HUES6 (cell line): ENCODE measurements around the gene FBXO21.
"Not testable (repeated sequence)": the region's sequence is repeated elsewhere in the genome, so short reads cannot be mapped to it uniquely, and the experiment has no call there.

ENCODE experiments used
- H3K27ac ChIP-seq: 2 replicates; pipeline ENCODE4 v1.7.0; 2013; ENCODE audit warnings: low read depth, mild to moderate bottlenecking, low read length, inconsistent platforms
- H3K27me3 ChIP-seq: 2 replicates; pipeline ENCODE4 v1.6.1; 2013; ENCODE audit warnings: low read length; ENCODE audit not compliant: control insufficient read depth, insufficient read depth
- H3K36me3 ChIP-seq: 2 replicates; pipeline ENCODE4 v1.6.1; 2013; ENCODE audit warnings: low read length; ENCODE audit not compliant: control insufficient read depth, insufficient read depth
- H3K4me1 ChIP-seq: 2 replicates; pipeline ENCODE4 v1.6.1; 2013; ENCODE audit warnings: low read length; ENCODE audit not compliant: control insufficient read depth, insufficient read depth
- H3K4me3 ChIP-seq: 2 replicates; pipeline ENCODE4 v1.5.1; 2013; ENCODE audit warnings: low read depth, low read length
- H3K9ac ChIP-seq: one replicate; pipeline ENCODE4 v1.6.1; 2013; ENCODE audit warnings: mild to moderate bottlenecking, low read length
- H3K9me3 ChIP-seq: 2 replicates; pipeline ENCODE4 v1.6.1; 2013; ENCODE audit warnings: low read depth, low read length; ENCODE audit not compliant: control insufficient read depth, insufficient read depth

Gene FBXO21

GRCh38 chr12:117119592-117120198 lies 70.6 kb downstream of the FBXO21 start:
- Histone ChIP-seq H3K9me3 (no peaks in the 10 kb centered on the region), H3K36me3 (no peaks in the 10 kb centered on the region), H3K9ac (no peak overlapping the region), H3K4me1 (peaks cover 12% of the 10 kb centered on the region), H3K27me3 (no peaks in the 10 kb centered on the region), H3K27ac (no peak overlapping the region), H3K4me3 (no peak overlapping the region)

GRCh38 chr12:117118838-117119591 lies 71.3 kb downstream of the FBXO21 start:
- H3K4me3 ChIP-seq, result no peak overlapping the region
- no peak overlapping the region for H3K9ac ChIP-seq
- H3K9me3 ChIP-seq, result no peaks in the 10 kb centered on the region
- peaks cover 12% of the 10 kb centered on the region for H3K4me1 ChIP-seq
- no peaks in the 10 kb centered on the region for H3K27me3 ChIP-seq
- H3K36me3 ChIP-seq, result no peaks in the 10 kb centered on the region
- H3K27ac ChIP-seq, result no peak overlapping the region

- no peak overlapping the region for H3K4me3 ChIP-seq
Measured at GRCh38 chr12:117114784-117115183, 75.5 kb downstream of the FBXO21 start.

GRCh38 chr12:117113231-117113630 lies 77.0 kb downstream of the FBXO21 start:
- no peak overlapping the region for H3K4me3 ChIP-seq
- H3K9me3 ChIP-seq, result no peaks in the 10 kb centered on the region
- H3K36me3 ChIP-seq, result no peaks in the 10 kb centered on the region
- H3K27ac ChIP-seq, result no peak overlapping the region
- H3K9ac ChIP-seq, result no peak overlapping the region
- peaks cover 11% of the 10 kb centered on the region for H3K4me1 ChIP-seq
- no peaks in the 10 kb centered on the region for H3K27me3 ChIP-seq

More at GRCh38 chr12:117114784-117115183, 75.5 kb downstream of the FBXO21 start:
- H3K9me3 ChIP-seq, result no peaks in the 10 kb centered on the region
- H3K4me1 ChIP-seq, result peaks cover 23% of the 10 kb centered on the region
- H3K27me3 ChIP-seq, result no peaks in the 10 kb centered on the region
- H3K36me3 ChIP-seq, result no peaks in the 10 kb centered on the region
- no peak overlapping the region for H3K27ac ChIP-seq
- no peak overlapping the region for H3K9ac ChIP-seq

GRCh38 chr12:117111821-117112595 lies 78.3 kb downstream of the FBXO21 start:
- H3K9me3 ChIP-seq, result no peaks in the 10 kb centered on the region
- no peak overlapping the region for H3K9ac ChIP-seq
- H3K4me1 ChIP-seq, result peaks cover 11% of the 10 kb centered on the region
- H3K36me3 ChIP-seq, result no peaks in the 10 kb centered on the region
- H3K27me3 ChIP-seq, result no peaks in the 10 kb centered on the region
- H3K27ac ChIP-seq, result no peak overlapping the region
- H3K4me3 ChIP-seq, result no peak overlapping the region

DNA sequence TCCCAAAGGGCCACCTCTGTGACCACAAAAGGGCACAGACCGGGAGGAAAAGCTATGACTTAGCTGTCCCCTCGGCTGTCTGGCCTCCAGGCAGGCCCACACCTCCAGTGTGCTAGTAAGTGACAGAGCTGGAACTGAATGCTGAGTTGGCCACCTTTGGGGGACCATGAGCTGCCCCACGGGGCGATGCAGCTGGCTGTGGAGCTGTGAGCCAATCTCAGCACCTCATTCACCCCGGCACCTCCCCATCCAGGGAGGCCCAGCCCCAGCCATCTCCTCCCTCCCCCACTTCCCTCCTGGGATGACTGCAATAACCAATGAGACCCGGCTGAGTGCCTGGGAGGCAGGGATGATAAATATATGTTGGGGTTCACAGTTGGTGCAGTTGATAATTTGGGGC lies 78.9 kb downstream of the FBXO21 start:
- no peaks in the 10 kb centered on the region for H3K27me3 ChIP-seq
- no peaks in the 10 kb centered on the region for H3K9me3 ChIP-seq
- H3K9ac ChIP-seq, result no peak overlapping the region
- peaks cover 11% of the 10 kb centered on the region for H3K4me1 ChIP-seq
- H3K27ac ChIP-seq, result no peak overlapping the region
- no peaks in the 10 kb centered on the region for H3K36me3 ChIP-seq
- H3K4me3 ChIP-seq, result no peak overlapping the region

DNA sequence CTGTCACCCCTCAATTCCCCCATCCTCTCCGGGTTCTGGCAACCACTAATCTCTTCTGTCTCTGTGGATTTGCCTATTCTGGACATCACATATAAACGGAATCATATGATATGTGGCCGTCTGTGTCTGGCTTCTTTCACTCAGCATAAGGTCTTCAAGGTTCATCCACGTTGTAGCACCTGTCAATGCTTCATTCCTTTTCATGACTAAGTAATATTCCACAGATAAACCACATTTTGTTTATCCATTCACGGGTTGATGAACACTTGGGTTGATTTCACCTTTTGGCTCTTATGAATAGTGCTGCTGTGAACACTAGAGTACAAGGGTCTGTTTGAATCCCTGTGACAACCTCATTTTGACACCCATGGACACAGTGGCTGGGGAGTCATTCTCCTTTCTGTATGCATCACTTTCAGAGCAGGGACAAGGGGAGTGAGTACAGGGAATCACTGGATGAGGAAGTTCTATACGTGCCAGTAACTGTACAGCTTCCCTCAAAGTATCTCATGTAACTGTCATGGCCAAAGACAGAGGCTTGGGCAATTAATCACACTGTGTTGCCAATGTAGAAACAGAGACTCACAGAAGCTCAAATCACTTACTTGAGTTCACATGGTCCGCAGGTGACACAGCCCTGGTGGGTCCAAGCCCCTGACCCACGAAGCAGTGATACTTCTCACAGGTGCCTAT lies 80.2 kb downstream of the FBXO21 start:
- no peaks in the 10 kb centered on the region for H3K9me3 ChIP-seq
- no peak overlapping the region for H3K27ac ChIP-seq
- no peak overlapping the region for H3K9ac ChIP-seq
- H3K36me3 ChIP-seq, result no peaks in the 10 kb centered on the region
- no peaks in the 10 kb centered on the region for H3K27me3 ChIP-seq
- H3K4me1 ChIP-seq, result peaks cover 11% of the 10 kb centered on the region
- H3K4me3 ChIP-seq, result no peak overlapping the region

GRCh38 chr12:117105902-117106301 lies 84.4 kb downstream of the FBXO21 start:
- H3K9me3 ChIP-seq, result no peaks in the 10 kb centered on the region
- H3K9ac ChIP-seq, result no peak overlapping the region
- peaks cover 19% of the 10 kb centered on the region; the same call in 1 of the 2 replicates for H3K27me3 ChIP-seq
- peaks cover 4% of the 10 kb centered on the region; the same call in 1 of the 2 replicates for H3K4me1 ChIP-seq
- H3K27ac ChIP-seq, result no peak overlapping the region
- no peaks in the 10 kb centered on the region for H3K36me3 ChIP-seq
- no peak overlapping the region for H3K4me3 ChIP-seq

DNA sequence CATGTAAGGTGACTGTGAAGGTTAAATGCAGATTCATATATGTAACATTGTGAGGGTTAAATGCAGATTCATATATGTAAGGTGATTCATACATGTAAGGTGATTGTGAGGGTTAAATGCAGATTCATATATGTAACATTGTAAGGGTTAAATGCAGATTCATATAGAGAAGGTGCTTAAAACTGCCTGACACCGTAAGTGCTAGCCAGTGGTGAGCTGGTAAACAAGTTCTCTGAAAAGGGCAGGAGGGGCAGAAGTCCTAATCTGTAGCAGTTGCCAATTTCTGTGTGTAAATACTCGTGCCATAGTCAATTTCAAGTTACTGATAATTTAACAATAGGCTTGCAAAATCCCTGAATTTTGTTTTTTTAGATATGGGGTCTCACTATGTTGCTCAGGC lies 86.3 kb downstream of the FBXO21 start:
- H3K4me3 ChIP-seq, H3K36me3 ChIP-seq, H3K9me3 ChIP-seq, H3K4me1 ChIP-seq, H3K9ac ChIP-seq, H3K27ac ChIP-seq: not testable (repeated sequence)
- H3K27me3 ChIP-seq, result peaks cover 36% of the 10 kb centered on the region

DNA sequence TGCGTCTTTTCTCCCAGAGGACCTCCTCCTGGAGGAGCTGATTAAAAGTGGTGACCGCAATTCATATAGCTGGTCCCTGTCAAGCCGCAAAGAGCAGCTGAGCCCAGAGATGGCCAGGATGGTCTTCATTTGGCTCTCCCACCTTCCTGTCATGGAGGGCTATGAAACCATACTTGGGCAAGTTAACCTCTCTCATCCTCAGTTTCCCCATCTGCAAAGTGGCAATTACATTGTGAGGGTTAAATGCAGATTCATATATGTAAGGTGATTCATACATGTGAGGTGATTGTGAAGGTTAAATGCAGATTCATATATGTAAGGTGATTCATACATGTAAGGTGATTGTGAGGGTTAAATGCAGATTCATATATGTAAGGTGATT lies 87.5 kb downstream of the FBXO21 start:
- H3K27me3 ChIP-seq, result peaks cover 49% of the 10 kb centered on the region
- H3K4me1 ChIP-seq, result peaks cover 4% of the 10 kb centered on the region; the same call in 1 of the 2 replicates
- no peak overlapping the region for H3K4me3 ChIP-seq
- H3K9me3 ChIP-seq, result no peaks in the 10 kb centered on the region
- H3K36me3 ChIP-seq, result no peaks in the 10 kb centered on the region
- no peak overlapping the region for H3K27ac ChIP-seq
- no peak overlapping the region for H3K9ac ChIP-seq
